WI38 (cell line): ENCODE data around the gene TBCD.

Experiments
- H3K4me3 ChIP-seq: 2 replicates; pipeline ENCODE4 v1.5.1; 2011; ENCODE audit warnings: low read depth, mild to moderate bottlenecking, control low read depth, low read length
- TF ChIP-seq, protein P1 (sequence below): IDR thresholded peaks from 2 replicates; pipeline ENCODE4 v1.5.1; 2012; ENCODE audit warnings: low read depth, mild to moderate bottlenecking, control low read depth, low read length

The TBCD gene

DNA sequence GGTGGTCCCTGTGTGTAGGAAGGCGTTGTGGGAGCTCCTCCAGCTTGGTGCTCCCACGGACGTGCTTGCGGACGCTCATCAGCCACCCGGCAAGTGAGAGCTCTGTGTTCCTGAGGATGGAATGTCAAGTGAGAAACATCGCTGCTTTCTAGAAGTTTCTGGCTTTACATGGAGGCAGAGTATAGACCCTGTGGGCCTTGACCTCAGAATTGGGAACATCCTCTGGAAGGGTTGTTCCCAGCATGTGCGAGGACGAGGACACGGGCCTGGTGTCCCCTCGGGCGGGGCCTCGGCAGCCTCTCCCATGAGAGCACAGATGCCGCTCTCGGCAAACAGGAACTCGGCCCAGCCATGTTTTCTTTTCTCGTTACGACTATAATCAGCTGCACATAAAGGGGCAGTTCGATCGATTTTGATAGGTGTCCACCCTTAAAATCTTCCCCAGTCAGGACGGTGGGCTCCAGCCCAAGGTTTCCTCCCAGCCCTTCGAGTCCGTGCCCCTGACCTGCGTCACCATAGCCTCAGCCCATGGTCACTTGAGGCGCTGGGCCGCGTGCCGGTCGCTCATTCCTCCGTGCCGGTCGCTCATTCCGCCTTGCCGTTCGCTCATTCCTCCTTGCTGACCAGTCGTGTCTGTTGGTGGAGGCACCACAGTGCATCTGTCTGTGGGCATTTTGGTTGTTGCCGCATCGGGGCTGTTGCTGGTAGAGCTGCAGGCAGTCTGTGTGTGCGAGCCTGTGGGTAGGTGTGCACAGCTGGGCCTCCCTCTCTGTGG lies 179.2 kb downstream of the TBCD start:
- no peak overlapping the region for H3K4me3 ChIP-seq
- TF ChIP-seq, protein P1, sequence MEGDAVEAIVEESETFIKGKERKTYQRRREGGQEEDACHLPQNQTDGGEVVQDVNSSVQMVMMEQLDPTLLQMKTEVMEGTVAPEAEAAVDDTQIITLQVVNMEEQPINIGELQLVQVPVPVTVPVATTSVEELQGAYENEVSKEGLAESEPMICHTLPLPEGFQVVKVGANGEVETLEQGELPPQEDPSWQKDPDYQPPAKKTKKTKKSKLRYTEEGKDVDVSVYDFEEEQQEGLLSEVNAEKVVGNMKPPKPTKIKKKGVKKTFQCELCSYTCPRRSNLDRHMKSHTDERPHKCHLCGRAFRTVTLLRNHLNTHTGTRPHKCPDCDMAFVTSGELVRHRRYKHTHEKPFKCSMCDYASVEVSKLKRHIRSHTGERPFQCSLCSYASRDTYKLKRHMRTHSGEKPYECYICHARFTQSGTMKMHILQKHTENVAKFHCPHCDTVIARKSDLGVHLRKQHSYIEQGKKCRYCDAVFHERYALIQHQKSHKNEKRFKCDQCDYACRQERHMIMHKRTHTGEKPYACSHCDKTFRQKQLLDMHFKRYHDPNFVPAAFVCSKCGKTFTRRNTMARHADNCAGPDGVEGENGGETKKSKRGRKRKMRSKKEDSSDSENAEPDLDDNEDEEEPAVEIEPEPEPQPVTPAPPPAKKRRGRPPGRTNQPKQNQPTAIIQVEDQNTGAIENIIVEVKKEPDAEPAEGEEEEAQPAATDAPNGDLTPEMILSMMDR, result no peak

DNA sequence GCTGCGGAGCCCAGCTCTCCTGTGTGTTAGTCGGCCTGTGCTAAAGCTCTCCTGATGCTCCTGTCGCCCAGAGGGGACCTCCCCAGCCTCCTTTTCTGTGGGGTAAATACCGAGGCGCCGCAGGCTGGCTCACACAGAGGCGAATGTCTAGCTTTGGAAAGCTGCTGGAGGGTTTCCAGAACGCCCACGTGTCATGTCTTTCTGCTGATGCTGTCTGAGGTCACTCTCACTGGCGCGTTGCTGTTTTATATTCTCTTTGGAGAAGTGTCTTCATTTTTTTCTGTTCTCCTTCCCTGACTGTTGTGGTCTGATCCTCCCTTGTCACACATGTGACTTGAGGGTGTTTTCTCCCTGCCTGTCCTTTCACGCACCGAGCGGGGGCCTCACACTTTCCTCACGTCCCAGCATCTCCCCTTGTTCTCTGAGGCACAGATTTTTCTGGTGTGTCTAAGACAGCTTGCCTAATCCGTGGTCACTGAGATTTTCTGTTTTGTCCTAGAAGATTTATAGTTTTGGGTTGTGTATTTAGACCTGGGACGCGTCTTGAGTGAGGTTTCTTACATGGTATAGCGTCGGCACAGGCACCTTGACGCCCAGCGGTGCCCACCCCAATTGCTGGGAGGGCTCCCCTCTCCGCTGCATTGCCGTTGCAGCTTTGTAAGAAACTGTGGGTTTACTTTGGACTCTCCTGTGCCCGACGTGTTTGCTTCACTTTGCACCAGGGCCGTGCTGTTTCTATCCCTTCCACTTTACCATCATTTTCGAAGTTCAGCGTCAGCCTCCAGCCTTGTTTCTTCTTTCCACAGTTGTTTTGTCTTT lies 180.0 kb downstream of the TBCD start:
- TF ChIP-seq, protein P1, result no peak
- no peak overlapping the region for H3K4me3 ChIP-seq

DNA sequence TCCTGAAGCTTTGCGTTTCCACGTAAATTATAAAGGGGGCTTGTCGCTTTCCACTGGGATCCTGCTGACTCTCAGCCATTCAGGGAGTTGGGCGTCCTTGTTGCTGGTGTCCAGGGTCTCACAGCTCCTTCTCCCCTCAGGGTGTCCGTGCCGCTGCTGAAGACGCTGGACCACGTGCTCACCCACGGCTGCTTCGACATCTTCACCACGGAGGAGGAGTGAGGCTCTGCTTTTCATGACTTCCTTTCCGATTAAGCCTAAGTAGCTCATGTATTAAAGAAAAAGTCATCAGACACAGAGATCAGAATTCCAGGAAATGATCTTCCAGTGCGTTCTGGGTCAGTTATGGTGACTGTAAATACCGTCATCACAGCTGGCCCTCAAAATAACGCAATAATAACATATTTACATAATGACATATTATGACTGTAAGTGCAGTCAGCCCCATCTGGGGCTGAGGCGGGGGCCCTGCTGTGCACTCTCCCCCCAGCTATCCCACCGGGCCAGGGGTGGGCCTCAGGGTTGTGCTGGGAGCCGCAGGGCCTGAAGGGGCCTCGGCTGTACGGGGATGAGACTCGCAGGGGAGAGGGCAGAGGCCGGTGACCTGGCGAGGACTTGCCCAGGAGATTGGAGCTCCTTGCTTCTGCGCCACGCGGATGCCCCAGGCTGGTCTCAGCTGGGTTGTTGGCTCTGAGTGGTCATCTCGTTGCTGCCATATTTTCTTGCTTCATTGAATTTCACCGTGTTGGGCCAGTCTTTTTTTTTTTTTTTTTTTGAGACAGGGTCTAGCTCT lies 180.8 kb downstream of the TBCD start:
- no peak overlapping the region for H3K4me3 ChIP-seq
- TF ChIP-seq, protein P1, result no peak

DNA sequence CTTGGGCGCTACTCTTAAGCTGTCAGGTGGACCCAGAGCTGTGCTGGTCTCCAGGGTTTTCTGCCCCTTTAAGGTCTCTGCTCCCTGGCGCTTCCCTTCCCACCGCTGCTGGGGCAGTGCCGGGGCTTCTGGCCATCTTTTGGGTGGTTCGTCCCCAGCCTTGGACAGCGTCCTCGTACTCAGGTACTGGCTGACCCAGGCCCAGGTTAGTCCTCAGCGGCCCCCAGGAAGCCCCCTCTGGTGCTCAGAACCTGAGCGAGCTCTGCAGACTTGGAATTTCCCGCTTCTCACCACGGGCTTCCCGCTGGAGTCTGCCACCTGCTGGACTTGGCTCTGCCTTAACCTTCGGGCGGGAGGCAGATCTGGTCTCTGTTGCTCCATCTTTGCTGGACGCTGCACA lies 182.0 kb downstream of the TBCD start:
- TF ChIP-seq, protein P1, result no peak
- no peak overlapping the region for H3K4me3 ChIP-seq

DNA sequence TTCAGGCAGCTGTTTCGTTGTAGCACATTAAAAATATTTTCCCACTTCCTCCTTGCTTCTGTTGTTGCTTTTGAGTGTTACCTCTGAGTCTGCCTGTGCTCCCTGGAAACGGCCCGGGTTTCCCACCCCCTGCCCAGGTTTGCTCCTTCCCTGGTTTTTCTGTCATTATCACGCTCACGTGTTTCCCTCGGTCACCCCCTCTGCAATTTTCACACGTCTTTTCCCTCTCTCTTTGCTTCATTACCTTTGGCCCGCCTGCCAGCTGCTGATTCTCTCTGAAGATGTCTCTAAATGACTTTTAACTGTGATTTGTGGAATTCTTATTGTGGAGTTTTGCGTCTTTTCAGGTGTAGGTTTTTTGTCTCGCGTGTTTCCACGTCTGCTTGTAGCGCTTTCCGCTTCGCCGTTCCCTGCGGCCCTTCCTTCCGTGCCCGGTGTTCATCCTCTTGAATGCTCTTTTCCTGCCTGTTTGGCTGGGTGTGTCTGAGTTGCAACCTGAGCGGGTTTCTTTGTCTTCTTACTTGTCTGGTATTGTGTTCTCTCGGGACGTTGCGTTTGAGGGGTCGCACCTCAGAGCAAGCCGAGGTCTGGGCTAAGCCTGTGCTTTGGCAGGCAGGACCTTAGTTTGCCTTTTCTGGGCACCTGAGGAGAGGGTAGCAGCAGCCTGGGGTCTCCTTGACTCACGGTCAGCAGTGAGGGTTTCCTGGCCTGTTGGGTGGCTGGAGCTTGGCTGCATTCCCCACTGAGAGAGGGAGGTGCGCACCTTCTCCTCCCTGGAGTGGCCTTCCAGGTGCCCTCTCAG lies 184.3 kb downstream of the TBCD start:
- no peak overlapping the region for H3K4me3 ChIP-seq
- TF ChIP-seq, protein P1, result no peak

DNA sequence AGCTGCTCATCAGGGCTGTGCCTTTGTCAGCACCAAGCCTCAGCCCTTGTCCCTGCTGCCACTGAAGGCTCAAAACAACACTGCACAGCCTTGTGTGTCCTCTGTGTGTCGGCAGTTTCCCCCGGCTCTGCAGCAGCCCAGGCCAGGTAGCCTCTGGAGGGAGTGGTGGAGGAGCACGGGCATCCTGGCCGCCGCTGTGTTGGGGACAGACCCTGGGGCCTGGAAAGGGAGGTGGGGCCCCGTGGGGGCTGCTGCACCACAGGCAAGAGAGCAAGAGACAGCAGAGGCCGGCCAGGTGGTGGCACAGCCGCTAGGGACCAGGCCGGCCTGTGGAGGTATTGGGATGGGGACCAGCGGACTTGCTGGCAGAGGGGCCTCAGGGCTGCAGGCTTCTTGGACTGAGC lies 184.9 kb downstream of the TBCD start:
- H3K4me3 ChIP-seq, result no peak overlapping the region
- TF ChIP-seq, protein P1, result no peak
